Thoracic aorta endothelial cell (primary cell): Measurements from ENCODE around the gene FAM217B. TPM values are rescaled to one million over a fixed set of nuclear protein-coding genes. Genes with fewer than 3 reads are reported as not detected.

Experiments
- total RNA-seq: library from RNA; depleted of rRNA; stranded (reverse); fragments of >200 nt; gene quantifications from 2 replicates; pipeline ENCODE4 v1.2.3, GENCODE V29; 2012

FAM217B gene
- total RNA-seq, result 7.8 and 8.1 TPM in 2 replicates

GRCh38 chr20:59940129-59940955 is at the start of gene FAM217B, which contains the start of gene PPP1R3D:
TSS of gene FAM217B (plus strand) at chr20:59940389. CDS start at chr20:59943944, 3,555 bp downstream.
TSS of gene PPP1R3D (minus strand) at chr20:59940305. CDS start at chr20:59939931, 374 bp downstream.

GRCh38 chr20:59933296-59933848 is 6.8 kb upstream of the FAM217B start, which contains the start of gene SYCP2:
TSS of gene SYCP2 (minus strand) at chr20:59933637. CDS start at chr20:59922413, 11,224 bp downstream.

GRCh38 chr20:59958123-59958522 is 17.9 kb downstream of the FAM217B start, which contains the start of gene CDH26:
TSS of gene CDH26 (plus strand) at chr20:59958423. CDS start at chr20:59958727, 304 bp downstream.

Other genes starting within 250 kb of the FAM217B start
- gene SYCP2, start 6.8 kb upstream of the FAM217B start, total RNA-seq, result 0.50 and 0.80 TPM in 2 replicates
- 6.5 and 7.5 TPM in 2 replicates for gene PPP1R3D, start 84 bp upstream of the FAM217B start, total RNA-seq
- gene CDH26, start 18.0 kb downstream of the FAM217B start, total RNA-seq, result 0.07 TPM in 1 of 2 replicates, not detected in the other